Measurements from ENCODE around the gene SFXN5.

DNA sequence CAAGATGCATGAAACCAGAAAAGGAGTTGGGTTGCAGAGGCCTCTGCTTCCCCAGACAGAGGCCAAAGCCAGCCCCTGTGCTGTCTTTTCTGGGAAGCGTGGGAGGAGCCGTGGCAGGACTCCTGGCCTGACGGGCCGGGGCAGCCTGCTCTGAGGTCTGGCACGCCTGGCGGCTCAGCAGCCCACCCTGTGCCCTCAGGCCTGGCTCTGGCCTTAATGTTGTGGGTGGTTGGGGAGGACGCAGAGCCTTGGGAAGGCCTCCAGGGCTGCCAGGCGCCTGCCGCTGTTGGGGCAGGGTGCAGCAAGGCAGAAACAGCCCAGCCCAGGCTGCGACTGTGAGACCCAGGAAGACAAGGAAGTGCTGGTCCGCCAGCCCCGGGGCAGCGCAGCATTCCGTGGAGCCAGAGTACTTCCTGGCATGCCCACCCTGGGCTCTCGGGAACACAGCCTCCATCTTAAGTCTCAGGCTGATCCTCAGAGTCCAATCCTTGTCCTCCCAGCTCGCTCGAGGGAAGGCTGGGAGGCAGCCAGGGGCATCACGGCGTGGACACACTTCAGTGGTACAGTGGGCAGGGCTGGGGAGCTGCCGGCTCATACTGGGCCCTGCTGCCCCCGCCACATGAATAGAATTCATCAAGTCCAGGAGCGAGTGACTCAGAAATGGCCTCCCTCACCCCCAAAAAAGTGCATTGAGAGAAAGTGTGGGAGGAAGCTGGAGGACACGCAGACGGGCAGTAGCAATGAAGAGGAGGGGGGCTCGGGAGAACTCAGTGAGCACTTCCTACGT is 81.5 kb downstream of the SFXN5 start:
- TF ChIP-seq EZH2 (IDR thresholded peaks at IDR 0.05; ENCODE audit: insufficient read depth, poor library complexity, severe bottlenecking) (no peak), EZH2phosphoT487 (IDR thresholded peaks at IDR 0.05; ENCODE audit: insufficient read depth, low read depth) (no peak)
